Testis (tissue), 3 donors: Measurements from ENCODE around the gene PSMA2. TPM values are rescaled to one million over a fixed set of nuclear protein-coding genes. Genes with fewer than 3 reads are reported as not detected.

Experiments
- DNase-seq: peaks from one replicate; pipeline ENCODE4 v3.0.0-alpha.2; 2019
- H3K27ac ChIP-seq, 2 donors: fragments of 200-600 bp; sonication (generic); one replicate each; pipeline ENCODE4 v1.5.1; 2019
- H3K27me3 ChIP-seq: fragments of 200-600 bp; sonication (generic); one replicate; pipeline ENCODE4 v1.5.1; 2019
- H3K36me3 ChIP-seq: fragments of 200-600 bp; sonication (generic); one replicate; pipeline ENCODE4 v1.5.1; 2017; ENCODE audit warnings: low read depth; ENCODE audit errors: missing control alignments
- H3K4me1 ChIP-seq: fragments of 200-600 bp; sonication (generic); one replicate; pipeline ENCODE4 v1.5.1; 2019
- H3K4me3 ChIP-seq, 2 donors: fragments of 200-600 bp; sonication (generic); one replicate each; pipeline ENCODE4 v1.5.1; 2017 to 2019
- H3K9me3 ChIP-seq: fragments of 200-600 bp; sonication (generic); one replicate; pipeline ENCODE4 v1.5.1; 2017
- POLR2A ChIP-seq: fragments of 450-650 bp; IDR thresholded peaks from one replicate; pipeline ENCODE4 v1.6.1; 2017; ENCODE audit warnings: antibody characterized with exemption, mild to moderate bottlenecking, moderate library complexity
- WGBS, 2 donors: methylation state at CpG; one replicate each; pipeline ENCODE4 v1.1.5; 2018; 5-methylcytosine and 5-hydroxymethylcytosine counted together
- intact Hi-C: fragments of 100-400 bp; cut with DNase I; formaldehyde crosslinking; loops from one replicate; pipeline ENCODE4 v1.15.1; 2023; ENCODE audit warnings: low total_unique reads
- polyA plus RNA-seq: library from polyadenylated mRNA; stranded (reverse); fragments of 350-450 nt; fragmentation: Illumina TruSeq; extraction: RNeasy Lipid Tissue Mini Kit (QIAGEN cat#74804); gene quantifications from one replicate; pipeline ENCODE4 v1.2.3, GENCODE V29; 2014; ENCODE audit warnings: low read depth, low replicate concordance; ENCODE audit not compliant: insufficient read depth
- total RNA-seq, 2 donors: library from RNA; depleted of rRNA; stranded (reverse); fragments of >200 nt; gene quantifications; one replicate each; pipeline ENCODE4 v1.2.3, GENCODE V29; 2016
- TF ChIP-seq, protein P1 (sequence below), 3 experiments: fragments of 450-650 bp in 2 of 3; fragments of 200-600 bp in 1 of 3; sonication (generic) in 1 of 3; IDR thresholded peaks; one replicate each; pipeline ENCODE4 v1.5.1; 2016 to 2019; ENCODE audit warnings: antibody characterized with exemption in 3 of 3, mild to moderate bottlenecking in 2 of 3, moderate library complexity in 1 of 3

The PSMA2 gene
- total and polyA plus RNA-seq, 3 donors from 2014 or later: 50.1 to 114 (median 50.9) TPM

DNA sequence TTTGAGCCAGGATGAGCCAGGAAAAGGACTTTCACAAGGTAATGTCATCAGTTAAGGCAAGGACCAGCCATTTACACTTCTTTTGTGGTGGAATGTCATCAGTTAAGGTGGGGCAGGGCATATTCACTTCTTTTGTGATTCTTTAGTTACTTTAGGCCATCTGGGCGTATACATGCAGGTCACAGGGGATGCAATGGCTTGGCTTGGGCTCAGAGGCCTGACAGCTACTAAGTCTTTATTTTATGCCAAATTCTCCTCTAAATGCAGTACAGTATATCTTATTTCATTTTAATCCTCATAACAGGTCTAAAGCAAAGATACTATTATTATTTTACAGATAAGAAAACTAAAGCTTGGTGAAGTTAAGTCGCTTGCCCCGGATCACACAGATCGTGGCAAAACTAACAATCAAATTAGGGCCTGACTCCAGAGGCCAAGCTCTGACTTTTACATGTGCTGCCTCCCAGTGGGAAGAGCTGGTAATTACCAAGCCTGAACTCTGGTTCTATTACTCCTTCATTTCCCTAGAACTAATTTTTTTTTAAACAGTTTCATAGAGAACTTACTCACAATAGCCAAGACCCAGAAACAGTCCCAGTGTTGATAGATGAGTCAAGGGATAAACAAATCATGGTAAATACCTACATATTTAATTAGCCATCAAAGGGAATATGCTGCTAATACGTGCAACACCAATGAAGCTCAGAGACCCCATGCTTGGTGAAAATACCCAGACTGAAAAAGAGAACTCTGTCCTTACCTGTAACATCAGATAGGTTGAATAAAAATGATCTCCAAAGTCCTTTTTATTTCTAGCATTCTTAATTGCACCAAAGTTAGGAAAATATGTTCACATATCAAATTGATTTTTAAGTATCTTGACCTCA is 55.5 kb downstream of the PSMA2 start:
- no peak overlapping the region for H3K27ac ChIP-seq
- intact Hi-C loops: no loop called here
- no peak for TF ChIP-seq POLR2A
- TF ChIP-seq, protein P1, sequence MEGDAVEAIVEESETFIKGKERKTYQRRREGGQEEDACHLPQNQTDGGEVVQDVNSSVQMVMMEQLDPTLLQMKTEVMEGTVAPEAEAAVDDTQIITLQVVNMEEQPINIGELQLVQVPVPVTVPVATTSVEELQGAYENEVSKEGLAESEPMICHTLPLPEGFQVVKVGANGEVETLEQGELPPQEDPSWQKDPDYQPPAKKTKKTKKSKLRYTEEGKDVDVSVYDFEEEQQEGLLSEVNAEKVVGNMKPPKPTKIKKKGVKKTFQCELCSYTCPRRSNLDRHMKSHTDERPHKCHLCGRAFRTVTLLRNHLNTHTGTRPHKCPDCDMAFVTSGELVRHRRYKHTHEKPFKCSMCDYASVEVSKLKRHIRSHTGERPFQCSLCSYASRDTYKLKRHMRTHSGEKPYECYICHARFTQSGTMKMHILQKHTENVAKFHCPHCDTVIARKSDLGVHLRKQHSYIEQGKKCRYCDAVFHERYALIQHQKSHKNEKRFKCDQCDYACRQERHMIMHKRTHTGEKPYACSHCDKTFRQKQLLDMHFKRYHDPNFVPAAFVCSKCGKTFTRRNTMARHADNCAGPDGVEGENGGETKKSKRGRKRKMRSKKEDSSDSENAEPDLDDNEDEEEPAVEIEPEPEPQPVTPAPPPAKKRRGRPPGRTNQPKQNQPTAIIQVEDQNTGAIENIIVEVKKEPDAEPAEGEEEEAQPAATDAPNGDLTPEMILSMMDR (IDR thresholded peaks at IDR 0.05): peak; percentile 69 to 78 (median 78)
- no peaks in the 10 kb centered on the region for H3K36me3 ChIP-seq
- no peaks in the 10 kb centered on the region for H3K4me1 ChIP-seq
- peak; percentile 75 for DNase-seq
- H3K9me3 ChIP-seq: no peaks in the 10 kb centered on the region
- WGBS, 2 donors: 55 to 57% methylated on average over 5 of the region's 5 CpGs
- no peak overlapping the region for H3K4me3 ChIP-seq
- no peaks in the 10 kb centered on the region for H3K27me3 ChIP-seq

DNA sequence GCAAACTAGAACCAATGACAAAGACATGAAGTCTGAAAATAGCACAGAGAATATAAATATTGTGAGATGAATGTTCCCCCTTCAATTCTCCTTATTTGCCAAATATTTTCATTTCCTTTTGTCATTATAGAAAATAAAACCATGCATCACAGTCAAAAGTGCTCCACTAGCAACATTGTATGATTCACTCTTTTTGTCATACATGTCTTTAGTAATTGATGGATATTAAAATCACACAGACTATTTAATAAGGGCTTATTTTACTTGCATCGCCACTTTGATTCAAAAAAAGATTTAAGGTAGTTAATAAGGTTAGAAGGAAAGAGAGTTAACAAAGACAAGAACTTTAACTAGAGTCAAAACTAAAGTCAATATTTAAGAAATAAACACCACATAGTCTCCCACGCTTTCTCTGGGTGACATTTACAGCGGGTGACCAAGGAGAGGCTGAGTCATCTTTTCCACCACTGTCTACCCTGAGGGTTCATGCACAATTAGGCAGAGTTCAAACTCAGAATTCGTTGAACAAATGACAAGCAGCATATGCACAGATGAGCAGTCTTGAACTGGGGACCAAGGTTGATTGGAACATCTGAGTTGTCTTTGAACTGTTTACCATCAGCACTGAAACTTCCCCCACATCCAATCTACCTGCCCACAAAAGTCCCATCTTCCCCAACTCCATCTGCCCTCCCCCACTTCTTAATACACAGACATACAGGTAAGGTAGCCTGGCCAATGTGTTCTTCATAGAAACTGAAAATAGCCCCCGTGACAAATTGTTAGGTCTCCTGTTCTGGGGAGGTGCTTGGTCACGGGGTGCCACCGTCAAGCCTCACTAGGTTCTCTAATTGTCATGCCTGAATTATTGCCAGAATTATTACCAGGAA is 62.6 kb downstream of the PSMA2 start:
- H3K27me3 ChIP-seq: no peaks in the 10 kb centered on the region
- no peak for DNase-seq
- no peaks in the 10 kb centered on the region for H3K36me3 ChIP-seq
- no peak for TF ChIP-seq POLR2A
- TF ChIP-seq, protein P1 (IDR thresholded peaks at IDR 0.05): no peak
- H3K9me3 ChIP-seq: no peaks in the 10 kb centered on the region
- H3K4me3 ChIP-seq: no peak overlapping the region
- H3K4me1 ChIP-seq: no peaks in the 10 kb centered on the region
- WGBS, 2 donors: 87 to 90% methylated on average over 7 of the region's 7 CpGs
- H3K27ac ChIP-seq: no peak overlapping the region
- intact Hi-C loops: no loop called here

DNA sequence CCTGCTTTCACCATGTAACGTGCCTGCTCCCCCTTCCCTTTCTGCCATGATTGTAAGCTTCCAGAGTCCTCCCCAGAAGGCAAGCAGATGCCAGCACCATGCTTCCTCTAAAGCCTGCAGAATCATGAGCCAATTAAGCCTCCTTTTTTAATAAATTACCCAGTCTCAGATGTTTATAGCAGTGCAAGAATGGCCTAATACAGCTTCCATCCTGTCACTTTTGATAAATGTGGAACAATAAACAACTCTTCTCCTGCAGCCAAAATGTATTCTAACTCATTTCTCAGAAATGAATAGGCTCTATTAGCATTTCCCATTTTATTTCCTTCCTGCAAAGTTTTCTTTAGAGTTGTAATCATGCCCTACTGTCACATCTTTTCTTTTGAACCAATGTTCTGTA is 63.5 kb downstream of the PSMA2 start:
- TF ChIP-seq, protein P1 (IDR thresholded peaks at IDR 0.05): no peak
- no peak for TF ChIP-seq POLR2A
- 64 to 89% methylated on average over 1 of the region's 1 CpG for WGBS, 2 donors
- H3K9me3 ChIP-seq: no peaks in the 10 kb centered on the region
- H3K27ac ChIP-seq: no peak overlapping the region
- H3K36me3 ChIP-seq: no peaks in the 10 kb centered on the region
- intact Hi-C loops: no loop called here
- no peaks in the 10 kb centered on the region for H3K4me1 ChIP-seq
- H3K27me3 ChIP-seq: no peaks in the 10 kb centered on the region
- DNase-seq: no peak
- no peak overlapping the region for H3K4me3 ChIP-seq

Other genes with a start within 250 kb of the PSMA2 start
- 10 to 100 TPM; 21.2 to 23.5 TPM for gene C7orf25, start 20.1 kb downstream of the PSMA2 start, total RNA-seq
- 4.7 TPM for gene C7orf25, start 20.1 kb downstream of the PSMA2 start, polyA plus RNA-seq
- gene MRPL32, start 202 bp upstream of the PSMA2 start, total RNA-seq: 10 to 100 TPM; 50.1 to 56.8 TPM
- 46.9 TPM for gene MRPL32, start 202 bp upstream of the PSMA2 start, polyA plus RNA-seq
- 1 to 10 TPM; 3.2 to 5.0 TPM for gene HECW1, start 180.5 kb upstream of the PSMA2 start, total RNA-seq
- gene HECW1, start 180.5 kb upstream of the PSMA2 start, polyA plus RNA-seq: 14.5 TPM